Peyer's patch (tissue), 4 donors: ENCODE data around the gene DNAJC30. TPM values are rescaled to one million over a fixed set of nuclear protein-coding genes. Genes with fewer than 3 reads are reported as not detected.
A peak's percentile ranks its signal among the peaks of the same experiment; 100 is the strongest.
"Not testable (repeated sequence)": the region's sequence is repeated elsewhere in the genome, so short reads cannot be mapped to it uniquely, and the experiment has no call there.

Source experiments
- DNase-seq, 3 donors: peaks; one replicate each; pipeline ENCODE4 v3.0.0-alpha.2; 2017 to 2019
- H3K27ac ChIP-seq, 4 donors: fragments of 200-600 bp; sonication (generic); one replicate each; pipeline ENCODE4 v1.5.1; 2016 to 2019
- H3K27me3 ChIP-seq, 2 donors: fragments of 200-600 bp; sonication (generic); one replicate each; pipeline ENCODE4 v1.5.1; 2019
- H3K36me3 ChIP-seq, 3 donors: fragments of 200-600 bp; sonication (generic); one replicate each; pipeline ENCODE4 v1.5.1; 2016 to 2019
- H3K4me1 ChIP-seq, 4 donors: fragments of 200-600 bp; sonication (generic); one replicate each; pipeline ENCODE4 v1.5.1; 2016 to 2019
- H3K4me3 ChIP-seq, 4 donors: fragments of 200-600 bp; sonication (generic); 1 replicate in 3 of 4; 2 replicates in 1 of 4; pipeline ENCODE4 v1.5.1; 2016 to 2019; ENCODE audit warnings: mild to moderate bottlenecking in 1 of 4
- H3K9me3 ChIP-seq, 4 donors: fragments of 200-600 bp; sonication (generic); one replicate each; pipeline ENCODE4 v1.5.1; 2016 to 2019; ENCODE audit warnings: mild to moderate bottlenecking in 1 of 4
- CTCF ChIP-seq, 6 experiments: fragments of 450-650 bp in 4 of 6; fragments of 200-600 bp in 2 of 6; sonication (generic) in 1 of 6; IDR thresholded peaks; one replicate each; pipeline ENCODE4 v1.5.1; 2017 to 2019; ENCODE audit warnings: antibody characterized with exemption in 6 of 6, mild to moderate bottlenecking in 3 of 6, moderate library complexity in 1 of 6
- POLR2A ChIP-seq, 2 donors: fragments of 450-650 bp; IDR thresholded peaks; one replicate each; pipeline ENCODE4 v1.5.1; 2017; ENCODE audit warnings: antibody characterized with exemption in 2 of 2, mild to moderate bottlenecking in 2 of 2, moderate library complexity in 2 of 2
- total RNA-seq, 4 donors: library from RNA; depleted of rRNA; stranded (reverse); fragments of >200 nt; gene quantifications; one replicate each; pipeline ENCODE4 v1.1.0, GENCODE V29; 2016

DNAJC30 gene
- total RNA-seq, 4 donors from 2014 or later, result 1.7 to 8.1 (median 5.6) TPM

GRCh38 chr7:73663033-73663432, 20.2 kb downstream of the DNAJC30 start:
- no peaks in the 10 kb centered on the region for H3K36me3 ChIP-seq
- H3K4me3 ChIP-seq, result no peak overlapping the region
- TF ChIP-seq POLR2A (IDR thresholded peaks at IDR 0.05) (no peak), CTCF (IDR thresholded peaks at IDR 0.05) (no peak)
- H3K9me3 ChIP-seq, result no peaks in the 10 kb centered on the region
- no peak overlapping the region for H3K27ac ChIP-seq
- peaks cover 0 to 6% (median under 1%) of the 10 kb centered on the region in 4 donors for H3K4me1 ChIP-seq
- H3K27me3 ChIP-seq, result no peaks in the 10 kb centered on the region
- no peak for DNase-seq

- not testable (repeated sequence) for DNase-seq, H3K4me3 ChIP-seq, H3K36me3 ChIP-seq, H3K27me3 ChIP-seq, H3K9me3 ChIP-seq, H3K4me1 ChIP-seq, H3K27ac ChIP-seq
These were observed 22.7 kb downstream of the DNAJC30 start for GRCh38 chr7:73660594-73660993.

DNA sequence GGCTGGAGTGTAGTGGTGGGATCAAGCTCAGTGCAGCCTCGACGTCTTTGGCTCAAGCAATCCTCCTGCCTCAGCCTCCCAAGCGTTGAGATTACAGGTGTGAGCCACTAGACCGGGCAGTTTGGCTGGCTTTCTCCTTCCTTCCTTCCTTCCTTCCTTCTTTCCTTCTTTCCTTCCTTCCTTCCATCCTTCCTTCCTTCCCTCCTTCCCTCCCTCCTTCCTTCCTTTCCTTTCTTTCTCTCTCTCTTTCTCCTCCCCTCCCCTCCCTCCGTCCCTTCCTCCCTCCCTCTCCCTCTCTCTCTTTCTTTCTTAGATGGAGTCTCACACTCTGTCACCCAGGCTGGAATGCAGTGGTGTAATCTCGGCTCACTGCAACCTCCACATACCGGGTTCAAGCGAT, 23.3 kb downstream of the DNAJC30 start:
- no peak for DNase-seq
- no peak for TF ChIP-seq CTCF (IDR thresholded peaks at IDR 0.05)
- no peak for TF ChIP-seq POLR2A (IDR thresholded peaks at IDR 0.05)
- Histone ChIP-seq H3K4me3 (no peak overlapping the region), H3K4me1 (no peaks in the 10 kb centered on the region), H3K9me3 (no peaks in the 10 kb centered on the region), H3K36me3 (no peaks in the 10 kb centered on the region), H3K27me3 (no peaks in the 10 kb centered on the region), H3K27ac (no peak overlapping the region)

DNA sequence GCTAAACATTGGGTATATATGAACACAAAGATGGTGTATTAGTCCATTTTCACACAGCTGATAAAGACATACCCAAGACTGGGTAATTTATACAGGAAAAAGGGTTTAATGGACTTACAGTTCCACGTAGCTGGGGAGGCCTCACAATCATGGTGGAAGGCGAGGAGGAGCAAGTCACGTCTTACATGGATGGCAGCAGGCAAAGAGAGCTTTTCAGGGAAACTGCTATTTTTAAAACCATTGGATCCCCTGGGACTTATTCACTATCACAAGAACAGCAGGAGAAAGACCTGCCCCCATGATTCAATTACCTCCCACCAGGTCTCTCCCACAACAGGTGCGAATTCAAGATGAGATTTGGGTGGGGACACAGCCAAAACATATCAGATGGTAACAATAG, 27.9 kb downstream of the DNAJC30 start:
- DNase-seq, H3K4me3 ChIP-seq, H3K36me3 ChIP-seq, H3K9me3 ChIP-seq, H3K27ac ChIP-seq, H3K4me1 ChIP-seq, H3K27me3 ChIP-seq: not testable (repeated sequence)

- Histone ChIP-seq H3K27ac (peak overlapping the region in 1 of 4 donors; percentile 68), H3K9me3 (no peaks in the 10 kb centered on the region), H3K27me3 (no peaks in the 10 kb centered on the region), H3K4me1 (peaks cover 0 to 9% (median 2%) of the 10 kb centered on the region in 4 donors), H3K36me3 (no peaks in the 10 kb centered on the region), H3K4me3 (no peak overlapping the region)
- TF ChIP-seq CTCF (IDR thresholded peaks at IDR 0.05), result peak in 1 of 6 experiments; percentile 14
- TF ChIP-seq POLR2A (IDR thresholded peaks at IDR 0.05), result peak in 1 of 2 donors; percentile 29
- DNase-seq, result peak in 2 of 3 donors; percentile 60 to 77
These were observed 30.7 kb downstream of the DNAJC30 start for GRCh38 chr7:73652541-73652949.

DNA sequence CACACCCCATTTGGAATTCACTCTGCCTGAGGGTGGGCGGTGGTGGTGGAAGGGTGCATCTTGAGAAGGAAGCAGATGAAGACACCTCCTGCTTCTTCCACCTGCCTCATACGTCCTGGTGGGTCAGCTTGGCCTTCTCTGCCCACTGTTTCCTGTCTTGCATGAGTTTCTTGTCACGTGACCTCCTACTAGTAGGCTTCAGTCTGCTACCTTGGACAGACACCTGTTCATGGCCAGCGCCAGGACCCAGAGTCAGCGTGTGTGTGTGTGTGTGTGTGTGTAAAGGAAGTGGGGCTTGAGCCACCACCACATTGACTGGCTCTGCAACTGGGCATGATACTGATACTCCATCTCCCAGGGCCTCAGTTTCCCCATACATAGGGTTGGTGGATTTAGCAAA, 32.7 kb downstream of the DNAJC30 start:
- Histone ChIP-seq H3K4me3 (no peak overlapping the region), H3K27ac (no peak overlapping the region), H3K4me1 (peaks cover 0 to 18% (median 2%) of the 10 kb centered on the region in 4 donors), H3K27me3 (peaks cover 0 to 4% of the 10 kb centered on the region in 2 donors), H3K9me3 (no peaks in the 10 kb centered on the region), H3K36me3 (no peaks in the 10 kb centered on the region)
- TF ChIP-seq CTCF (IDR thresholded peaks at IDR 0.05), result no peak
- no peak for TF ChIP-seq POLR2A (IDR thresholded peaks at IDR 0.05)
- DNase-seq, result no peak

- no peaks in the 10 kb centered on the region for H3K36me3 ChIP-seq
- H3K4me1 ChIP-seq, result peaks cover 0 to 18% (median 2%) of the 10 kb centered on the region in 4 donors
- TF ChIP-seq CTCF (IDR thresholded peaks at IDR 0.05) (no peak), POLR2A (IDR thresholded peaks at IDR 0.05) (no peak)
- H3K9me3 ChIP-seq, result no peaks in the 10 kb centered on the region
- DNase-seq, result no peak
- H3K27ac ChIP-seq, result no peak overlapping the region
- H3K4me3 ChIP-seq, result no peak overlapping the region
- H3K27me3 ChIP-seq, result peaks cover 0 to 4% of the 10 kb centered on the region in 2 donors
These were observed 33.7 kb downstream of the DNAJC30 start for GRCh38 chr7:73649576-73649975.
